C4-2B (cell line): ENCODE data around the gene TNNT1.

ENCODE experiments used
- H3K27ac ChIP-seq: fragments of 450-650 bp; 2 replicates; pipeline ENCODE4 v1.5.1; 2017
- CTCF ChIP-seq: fragments of 450-650 bp; conservative IDR thresholded peaks from 2 replicates; pipeline ENCODE4 v1.5.1; 2017; ENCODE audit warnings: mild to moderate bottlenecking
- ZFX ChIP-seq: fragments of 450-650 bp; IDR thresholded peaks from 2 replicates; pipeline ENCODE4 v1.6.1; 2017

Gene TNNT1

GRCh38 chr19:55186080-55186479, 37.1 kb upstream of the TNNT1 start:
- TF ChIP-seq ZFX (no peak), CTCF (no peak)
- no peak overlapping the region for H3K27ac ChIP-seq

GRCh38 chr19:55181740-55182139, 32.7 kb upstream of the TNNT1 start:
- no peak for TF ChIP-seq ZFX
- TF ChIP-seq CTCF: no peak
- no peak overlapping the region for H3K27ac ChIP-seq

- H3K27ac ChIP-seq: no peak within 1 kb of the TSS
These were observed 30.8 kb upstream of the TNNT1 start, which contains the start of gene SYT5 for GRCh38 chr19:55179606-55180484. SYT5 (minus strand) TSS chr19:55180289; CDS start chr19:55179041, 1,248 bp downstream.

GRCh38 chr19:55178781-55179599, 30.0 kb upstream of the TNNT1 start:
- TF ChIP-seq ZFX: no peak
- no peak for TF ChIP-seq CTCF
- no peak overlapping the region for H3K27ac ChIP-seq

More at GRCh38 chr19:55179606-55180484, 30.8 kb upstream of the TNNT1 start, which contains the start of gene SYT5:
- TF ChIP-seq ZFX (no peak), CTCF (no peak)

GRCh38 chr19:55176076-55176475, 27.1 kb upstream of the TNNT1 start:
- no peak for TF ChIP-seq ZFX
- no peak for TF ChIP-seq CTCF
- no peak overlapping the region for H3K27ac ChIP-seq

- no peak overlapping the region for H3K27ac ChIP-seq
- no peak for TF ChIP-seq CTCF
- no peak for TF ChIP-seq ZFX
These were observed 26.3 kb upstream of the TNNT1 start for GRCh38 chr19:55175117-55175867.
